ENCODE results near the gene INPP5D.

DNA sequence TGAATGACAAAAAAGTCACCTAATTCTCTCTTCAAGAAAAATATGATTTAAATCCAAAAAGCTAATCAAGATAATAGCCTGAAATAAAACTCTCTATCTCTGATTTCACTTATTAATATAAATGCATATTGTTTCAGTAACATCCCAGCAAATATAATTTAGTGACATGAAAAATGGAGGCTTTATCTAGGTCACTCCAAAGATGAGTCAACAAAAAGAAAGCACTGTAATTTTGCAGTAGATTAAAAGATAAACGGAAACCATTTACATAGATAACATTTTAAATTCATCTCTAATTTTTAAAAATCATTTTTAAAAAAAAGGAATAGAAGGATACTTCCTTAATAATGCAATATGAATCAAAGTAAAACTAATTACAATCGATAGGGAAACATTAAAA is 76.9 kb downstream of the INPP5D start:
- TF ChIP-seq SIN3A (conservative IDR thresholded peaks at IDR 0.05 in 1 of 2, IDR thresholded peaks at IDR 0.05 in 1 of 2; ENCODE audit: low read depth in 1 of 2, low read length in 2 of 2): no peak
- TF ChIP-seq POLR2A (IDR thresholded peaks at IDR 0.05; ENCODE audit: control extremely low read depth in 1 of 2, low read depth in 2 of 2, low read length in 2 of 2): no peak
- TF ChIP-seq CTCF (IDR thresholded peaks at IDR 0.05; ENCODE audit: control extremely low read depth in 1 of 3, insufficient read depth in 1 of 3, low read depth in 1 of 3, low read length in 3 of 3): no peak
- TF ChIP-seq SRF (IDR thresholded peaks at IDR 0.05; ENCODE audit: low read depth, low read length): no peak
- TF ChIP-seq ATF3 (IDR thresholded peaks at IDR 0.05; ENCODE audit: insufficient read depth, low read depth, low read length): no peak

Data from H1 (cell line).